Mesenteric fat pad (tissue), 1 donor: ENCODE results near the gene SLC15A3. TPM values are rescaled to one million over a fixed set of nuclear protein-coding genes. Genes with fewer than 3 reads are reported as not detected.
"Not testable (repeated sequence)": the region's sequence is repeated elsewhere in the genome, so short reads cannot be mapped to it uniquely, and the experiment has no call there.

Experiments
- DNase-seq: peaks from one replicate; pipeline ENCODE4 v3.0.0-alpha.2; 2020; ENCODE audit warnings: low spot score
- total RNA-seq: library from RNA; stranded (reverse); fragmentation: NEBNext Ultra II Directional; extraction: Animal tissue kit (Norgen Biotek cat#: 25700); gene quantifications from one replicate; pipeline ENCODE4 v1.2.1, GENCODE V29; 2021
- donor health status: DM: yes; HTN: yes; CAD: no.

SLC15A3 gene
- total RNA-seq, 1 donor from 2014 or later = 47.4 TPM

GRCh38 chr11:60915248-60915914 lies 36.6 kb downstream of the SLC15A3 start:
- DNase-seq = peak; percentile 89

GRCh38 chr11:60914633-60915247 lies 37.2 kb downstream of the SLC15A3 start:
- DNase-seq = no peak

- peak; percentile 95 for DNase-seq
Observed at GRCh38 chr11:60913793-60914632, 38.0 kb downstream of the SLC15A3 start, which contains the start of gene TMEM109. Gene TMEM109, plus strand, starts transcription at chr11:60914158. Its CDS starts 5,536 bp downstream, at chr11:60919694.

GRCh38 chr11:60912851-60913528 lies 39.0 kb downstream of the SLC15A3 start:
- DNase-seq = peak; percentile 74

- DNase-seq = no peak
Observed at GRCh38 chr11:60912223-60912850, 39.6 kb downstream of the SLC15A3 start.

- DNase-seq = peak; percentile 64
Observed at GRCh38 chr11:60910711-60911380, 41.1 kb downstream of the SLC15A3 start.

GRCh38 chr11:60910281-60910687 lies 41.7 kb downstream of the SLC15A3 start:
- peak; percentile 39 for DNase-seq

- DNase-seq = not testable (repeated sequence)
Observed at GRCh38 chr11:60909680-60910280, 42.2 kb downstream of the SLC15A3 start.

- no peak for DNase-seq
Observed at GRCh38 chr11:60908803-60909202, 43.2 kb downstream of the SLC15A3 start.

GRCh38 chr11:60906132-60906972 lies 45.6 kb downstream of the SLC15A3 start, which contains the start of gene PRPF19:
Gene PRPF19, minus strand, starts transcription at chr11:60906585. Its CDS starts 203 bp downstream, at chr11:60906382.
- peak; percentile 97 for DNase-seq

- DNase-seq = no peak
Observed at GRCh38 chr11:60905551-60906113, 46.3 kb downstream of the SLC15A3 start.

GRCh38 chr11:60905047-60905446 lies 46.9 kb downstream of the SLC15A3 start:
- DNase-seq = no peak

- DNase-seq = peak; percentile 83
Observed at GRCh38 chr11:60902625-60903024, 49.4 kb downstream of the SLC15A3 start.

GRCh38 chr11:60900673-60901404 lies 51.1 kb downstream of the SLC15A3 start:
- peak; percentile 79 for DNase-seq

GRCh38 chr11:60899977-60900376 lies 52.0 kb downstream of the SLC15A3 start:
- no peak for DNase-seq

- peak; percentile 49 for DNase-seq
Observed at GRCh38 chr11:60899046-60899936, 52.7 kb downstream of the SLC15A3 start.

- peak; percentile 41 for DNase-seq
Observed at GRCh38 chr11:60897496-60897895, 54.5 kb downstream of the SLC15A3 start.
